HepG2 (cell line): ENCODE results near the gene TFEB. TPM values are rescaled to one million over a fixed set of nuclear protein-coding genes. Genes with fewer than 3 reads are reported as not detected.

Experiments used
- ATAC-seq: fragments of 200-7000 bp; cut with Tn5 transposase; 3 replicates; pipeline ENCODE4 v1.9.1; 2020; ENCODE audit warnings: mild to moderate bottlenecking, moderate library complexity
- BruUV-seq: library from RNA; stranded (reverse); fragments of 400-500 nt; replicated peaks from 2 replicates; lab custom pipeline; 2021; lab: Mats Ljungman, UMichigan
- CTCF ChIA-PET: fragments of 300-600 bp; formaldehyde crosslinking; extraction: SDS; loops from one replicate; lab custom pipeline; 2021; ENCODE audit warnings: low total read pairs, inconsistent platforms, low intra/inter-chr PET ratio; lab: Yijun Ruan, JAX
- POLR2A ChIA-PET: fragments of 350-600 bp; sonication (Branson Sonifier 250); formaldehyde crosslinking; loops from one replicate; lab custom pipeline; 2020; ENCODE audit warnings: antibody characterized with exemption, inconsistent platforms; lab: Yijun Ruan, JAX
- DNase-seq: peaks from one replicate; pipeline ENCODE4 v3.0.0-alpha.2; 2015; ENCODE audit warnings: low spot score
- FAIRE-seq: peaks from 3 replicates; lab custom pipeline; 2011; peaks lifted over from hg19 to GRCh38; lab: Jason Lieb, UNC
- H2AFZ ChIP-seq: one replicate; pipeline ENCODE4 v1.6.1; 2011; ENCODE audit warnings: low read length, inconsistent platforms
- H3K27ac ChIP-seq: fragments of 300-600 bp; 3 replicates; pipeline ENCODE4 v1.8.0; 2011; ENCODE audit warnings: mixed run types, mild to moderate bottlenecking, mixed read lengths, low read length, inconsistent platforms; ENCODE audit not compliant: insufficient read depth; ENCODE audit errors: extremely low read length
- H3K27me3 ChIP-seq, 2 experiments: fragments of 200-600 bp in 1 of 2; 2 replicates in 1 of 2; 3 replicates in 1 of 2; pipeline versions ENCODE4 v1.6.0 to v1.8.0; 2011; ENCODE audit warnings: low read length in 2 of 2, mild to moderate bottlenecking in 2 of 2, moderate library complexity in 2 of 2, inconsistent platforms in 1 of 2; ENCODE audit not compliant: insufficient read depth in 2 of 2, control insufficient read depth in 1 of 2
- H3K36me3 ChIP-seq, 2 experiments: fragments of 200-600 bp in 1 of 2; replicated peaks in 1 of 2; 2 replicates in 1 of 2; 3 replicates in 1 of 2; pipeline versions ENCODE4 v1.5.1 to v1.8.0; 2011; ENCODE audit warnings: low read length in 2 of 2, inconsistent platforms in 1 of 2; ENCODE audit not compliant: insufficient read depth in 2 of 2, control insufficient read depth in 1 of 2
- H3K4me1 ChIP-seq: 2 replicates; pipeline ENCODE4 v1.5.1; 2012; ENCODE audit warnings: low read length, inconsistent platforms; ENCODE audit not compliant: insufficient read depth
- H3K4me2 ChIP-seq: 2 replicates; pipeline ENCODE4 v1.6.0; 2011; ENCODE audit warnings: low read depth, low read length, inconsistent platforms
- H3K4me3 ChIP-seq, 3 experiments: fragments of 200-600 bp in 1 of 3; sonication (generic), shearing (Covaris generic) in 1 of 3; replicated peaks in 1 of 3; 2 replicates each; pipeline ENCODE4 v1.5.1; 2011 to 2016; ENCODE audit warnings: low read length in 3 of 3, inconsistent platforms in 2 of 3, low read depth in 2 of 3, mild to moderate bottlenecking in 2 of 3, control low read depth in 1 of 3, mixed read lengths in 1 of 3; ENCODE audit not compliant: insufficient read depth in 1 of 3
- H3K79me2 ChIP-seq: one replicate; pipeline ENCODE4 v1.6.1; 2011; ENCODE audit warnings: low read length, inconsistent platforms; ENCODE audit not compliant: insufficient read depth
- H3K9ac ChIP-seq: 2 replicates; pipeline ENCODE4 v1.6.0; 2011; ENCODE audit warnings: mild to moderate bottlenecking, low read depth, low read length, inconsistent platforms; ENCODE audit not compliant: insufficient read depth
- H3K9me3 ChIP-seq: 2 replicates; pipeline ENCODE4 v1.5.1; 2012; ENCODE audit warnings: mild to moderate bottlenecking, low read length
- H4K20me1 ChIP-seq: 2 replicates; pipeline ENCODE4 v1.6.0; 2011; ENCODE audit warnings: inconsistent platforms, mild to moderate bottlenecking, low read length, moderate library complexity; ENCODE audit not compliant: insufficient read depth
- CCDC6 ChIP-seq: sonication (generic); formaldehyde crosslinking; IDR thresholded peaks from 2 replicates; pipeline ENCODE4 v1.8.1; 2022; ENCODE audit warnings: mild to moderate bottlenecking, missing genetic modification reagents, moderate library complexity
- FLYWCH1 ChIP-seq: sonication (generic); formaldehyde crosslinking; IDR thresholded peaks from 2 replicates; pipeline ENCODE4 v1.8.1; 2023; ENCODE audit warnings: mild to moderate bottlenecking, missing genetic modification reagents
- FOXA1 ChIP-seq, 2 experiments: fragments of 450-650 bp in 1 of 2; sonication (generic) in 1 of 2; formaldehyde crosslinking in 1 of 2; IDR thresholded peaks; 2 replicates each; pipeline versions ENCODE4 v1.4.0 to v1.6.1; 2016 to 2020; ENCODE audit warnings: missing genetic modification reagents in 1 of 2
- SATB2 ChIP-seq: sonication (generic); formaldehyde crosslinking; IDR thresholded peaks from 2 replicates; pipeline ENCODE4 v1.5.0; 2020; ENCODE audit warnings: missing genetic modification reagents
- SIN3A ChIP-seq: IDR thresholded peaks from 2 replicates; pipeline ENCODE4 v1.6.1; 2011; ENCODE audit warnings: low read depth, mild to moderate bottlenecking, control low read depth, low read length, borderline replicate concordance
- YEATS2 ChIP-seq: sonication (generic); formaldehyde crosslinking; IDR thresholded peaks from 2 replicates; pipeline ENCODE4 v1.4.0; 2020; ENCODE audit warnings: missing genetic modification reagents, borderline replicate concordance
- YEATS4 ChIP-seq: sonication (generic); formaldehyde crosslinking; IDR thresholded peaks from 2 replicates; pipeline ENCODE4 v1.4.0; 2020; ENCODE audit warnings: missing genetic modification reagents, borderline replicate concordance
- ZFY ChIP-seq: sonication (generic); formaldehyde crosslinking; IDR thresholded peaks from 2 replicates; pipeline ENCODE4 v1.4.0; 2020; ENCODE audit warnings: missing genetic modification reagents
- ZNF772 ChIP-seq: sonication (generic); formaldehyde crosslinking; IDR thresholded peaks from 2 replicates; pipeline ENCODE4 v1.5.0; 2020; ENCODE audit warnings: mild to moderate bottlenecking, missing genetic modification reagents
- WGBS: methylation state at CpG from one replicate; pipeline ENCODE4 v1.1.6; 2017; ENCODE audit warnings: low lambda C conversion rate; 5-methylcytosine and 5-hydroxymethylcytosine counted together
- in situ Hi-C: cut with HindIII; loops from 2 replicates; pipeline ENCODE4 v1.10.0; 2017; ENCODE audit warnings: low pct_unique_long_range_greater_than_20kb; ENCODE audit not compliant: extremely low pct_ligation_motif_present
- intact Hi-C: fragments of 100-400 bp; cut with micrococcal nuclease; formaldehyde crosslinking; loops from one replicate; pipeline ENCODE4 v1.10.0; 2022; ENCODE audit not compliant: unreplicated experiment
- polyA plus RNA-seq, 8 experiments: library from polyadenylated mRNA; depleted of rRNA in 3 of 8; stranded (reverse) in 7 of 8; unstranded in 1 of 8; fragments of >200 nt; fragmentation: Illumina TruSeq in 4 of 8; extraction: Trizol in 4 of 8; gene quantifications; 2 replicates each; pipeline versions ENCODE4 v1.2.1 to v1.2.3, GENCODE V29; 2011 to 2016; ENCODE audit warnings: low read depth in 4 of 8, missing spikeins in 1 of 8, mixed read lengths in 1 of 8; ENCODE audit not compliant: insufficient read depth in 1 of 8
- total RNA-seq, 5 experiments: library from RNA; depleted of rRNA; stranded (reverse); fragments of >200 nt; fragmentation: Illumina TruSeq; extraction: Trizol; gene quantifications; 2 replicates each; pipeline ENCODE4 v1.2.3, GENCODE V29; 2016; ENCODE audit warnings: low read depth in 1 of 5
- TF ChIP-seq, protein P1 (sequence below): sonication (generic); formaldehyde crosslinking; IDR thresholded peaks from 2 replicates; pipeline ENCODE4 v1.4.0; 2020; ENCODE audit warnings: missing genetic modification reagents
- TF ChIP-seq, protein P2 (sequence below): sonication (generic); formaldehyde crosslinking; conservative IDR thresholded peaks from 2 replicates; pipeline ENCODE4 v1.8.0; 2022; ENCODE audit warnings: missing genetic modification reagents
- TF ChIP-seq, protein P3 (sequence below): sonication (generic); formaldehyde crosslinking; IDR thresholded peaks from 2 replicates; pipeline ENCODE4 v1.4.0; 2020; ENCODE audit warnings: missing genetic modification reagents
- TF ChIP-seq, protein P4 (sequence below): sonication (generic); formaldehyde crosslinking; IDR thresholded peaks from 2 replicates; pipeline ENCODE4 v1.4.0; 2020; ENCODE audit warnings: missing genetic modification reagents, borderline replicate concordance
- TF ChIP-seq, protein P5 (sequence below): sonication (generic); formaldehyde crosslinking; IDR thresholded peaks from 2 replicates; pipeline ENCODE4 v1.4.0; 2020; ENCODE audit warnings: missing genetic modification reagents

Gene TFEB
- total and polyA plus RNA-seq, 2 of the 13 experiments (the other 11 are each of a cell fraction or from before 2014, with no cell fraction given): 13.3 to 18.7 TPM

DNA sequence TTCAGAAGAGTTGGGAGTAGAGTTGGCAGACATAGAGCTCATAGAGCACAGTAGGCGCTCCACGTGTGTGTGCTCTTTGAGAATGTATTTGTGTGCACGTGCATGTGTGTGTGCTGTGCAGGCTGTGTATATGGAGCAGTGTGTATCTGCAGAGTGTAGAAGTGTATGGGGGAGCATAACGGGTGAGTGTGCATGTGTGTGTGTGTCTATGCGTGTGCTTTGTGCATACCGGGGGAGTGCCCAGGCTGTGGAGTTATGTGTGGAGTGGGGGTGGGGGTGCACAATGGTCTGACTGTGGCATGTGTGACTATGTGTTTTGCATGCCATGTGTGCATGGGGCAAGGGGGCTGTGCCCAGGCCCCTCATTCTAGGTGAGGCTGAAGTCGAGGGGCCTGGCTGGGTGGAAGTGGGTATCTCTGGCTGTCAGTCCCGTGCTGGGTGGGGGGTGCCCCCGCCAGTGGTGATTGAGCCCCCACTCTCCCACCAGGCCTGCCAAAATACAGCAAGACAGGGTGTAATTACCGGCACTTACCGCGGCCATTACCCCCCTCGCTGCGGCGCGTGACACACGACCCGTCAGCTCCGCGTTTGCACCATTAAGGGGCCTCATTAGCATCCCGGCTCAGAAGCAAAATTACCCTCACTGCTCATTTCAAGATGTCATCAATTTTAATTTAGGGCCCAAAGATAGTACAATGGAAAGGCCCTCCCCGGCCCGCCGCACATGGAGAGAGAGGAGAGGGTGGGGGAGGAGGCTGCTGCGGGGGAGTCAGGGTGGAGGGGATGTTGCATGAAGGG is 58.1 kb downstream of the TFEB start:
- BruUV-seq: no TSS peak
- in situ Hi-C loops: no loop called here
- no peak for ATAC-seq
- Histone ChIP-seq H3K9me3 (no peaks in the 10 kb centered on the region), H3K27me3 (peaks cover 7 to 68% of the 10 kb centered on the region in 2 experiments; a peak in 4 of 5 replicates), H3K27ac (no peak overlapping the region), H3K79me2 (no peaks in the 10 kb centered on the region), H3K4me1 (peaks cover 15% of the 10 kb centered on the region), H4K20me1 (no peaks in the 10 kb centered on the region), H3K9ac (no peak overlapping the region), H2AFZ (no peak overlapping the region), H3K36me3 (no peaks in the 10 kb centered on the region)
- ChIA-PET POLR2A (no interaction called here), CTCF (no interaction called here)
- DNase-seq: no peak
- 68% methylated on average over 24 of the region's 25 CpGs for WGBS
- FAIRE-seq: no peak
- TF ChIP-seq, protein P1, sequence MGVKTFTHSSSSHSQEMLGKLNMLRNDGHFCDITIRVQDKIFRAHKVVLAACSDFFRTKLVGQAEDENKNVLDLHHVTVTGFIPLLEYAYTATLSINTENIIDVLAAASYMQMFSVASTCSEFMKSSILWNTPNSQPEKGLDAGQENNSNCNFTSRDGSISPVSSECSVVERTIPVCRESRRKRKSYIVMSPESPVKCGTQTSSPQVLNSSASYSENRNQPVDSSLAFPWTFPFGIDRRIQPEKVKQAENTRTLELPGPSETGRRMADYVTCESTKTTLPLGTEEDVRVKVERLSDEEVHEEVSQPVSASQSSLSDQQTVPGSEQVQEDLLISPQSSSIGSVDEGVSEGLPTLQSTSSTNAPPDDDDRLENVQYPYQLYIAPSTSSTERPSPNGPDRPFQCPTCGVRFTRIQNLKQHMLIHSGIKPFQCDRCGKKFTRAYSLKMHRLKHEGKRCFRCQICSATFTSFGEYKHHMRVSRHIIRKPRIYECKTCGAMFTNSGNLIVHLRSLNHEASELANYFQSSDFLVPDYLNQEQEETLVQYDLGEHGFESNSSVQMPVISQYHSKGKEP: no peak
- TF ChIP-seq CCDC6 (no peak), SATB2 (CRISPR knock-in tag) (no peak), YEATS2 (CRISPR knock-in tag) (no peak), FLYWCH1 (no peak), YEATS4 (CRISPR knock-in tag) (no peak), FOXA1 (IDR thresholded peaks at IDR 0.05) (no peak), FOXA1 (CRISPR knock-in tag; IDR thresholded peaks at IDR 0.05) (no peak), ZFY (no peak), SIN3A (no peak), ZNF772 (CRISPR knock-in tag) (no peak)
- TF ChIP-seq, protein P2, sequence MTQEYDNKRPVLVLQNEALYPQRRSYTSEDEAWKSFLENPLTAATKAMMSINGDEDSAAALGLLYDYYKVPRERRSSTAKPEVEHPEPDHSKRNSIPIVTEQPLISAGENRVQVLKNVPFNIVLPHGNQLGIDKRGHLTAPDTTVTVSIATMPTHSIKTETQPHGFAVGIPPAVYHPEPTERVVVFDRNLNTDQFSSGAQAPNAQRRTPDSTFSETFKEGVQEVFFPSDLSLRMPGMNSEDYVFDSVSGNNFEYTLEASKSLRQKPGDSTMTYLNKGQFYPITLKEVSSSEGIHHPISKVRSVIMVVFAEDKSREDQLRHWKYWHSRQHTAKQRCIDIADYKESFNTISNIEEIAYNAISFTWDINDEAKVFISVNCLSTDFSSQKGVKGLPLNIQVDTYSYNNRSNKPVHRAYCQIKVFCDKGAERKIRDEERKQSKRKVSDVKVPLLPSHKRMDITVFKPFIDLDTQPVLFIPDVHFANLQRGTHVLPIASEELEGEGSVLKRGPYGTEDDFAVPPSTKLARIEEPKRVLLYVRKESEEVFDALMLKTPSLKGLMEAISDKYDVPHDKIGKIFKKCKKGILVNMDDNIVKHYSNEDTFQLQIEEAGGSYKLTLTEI: no peak
- TF ChIP-seq, protein P3, sequence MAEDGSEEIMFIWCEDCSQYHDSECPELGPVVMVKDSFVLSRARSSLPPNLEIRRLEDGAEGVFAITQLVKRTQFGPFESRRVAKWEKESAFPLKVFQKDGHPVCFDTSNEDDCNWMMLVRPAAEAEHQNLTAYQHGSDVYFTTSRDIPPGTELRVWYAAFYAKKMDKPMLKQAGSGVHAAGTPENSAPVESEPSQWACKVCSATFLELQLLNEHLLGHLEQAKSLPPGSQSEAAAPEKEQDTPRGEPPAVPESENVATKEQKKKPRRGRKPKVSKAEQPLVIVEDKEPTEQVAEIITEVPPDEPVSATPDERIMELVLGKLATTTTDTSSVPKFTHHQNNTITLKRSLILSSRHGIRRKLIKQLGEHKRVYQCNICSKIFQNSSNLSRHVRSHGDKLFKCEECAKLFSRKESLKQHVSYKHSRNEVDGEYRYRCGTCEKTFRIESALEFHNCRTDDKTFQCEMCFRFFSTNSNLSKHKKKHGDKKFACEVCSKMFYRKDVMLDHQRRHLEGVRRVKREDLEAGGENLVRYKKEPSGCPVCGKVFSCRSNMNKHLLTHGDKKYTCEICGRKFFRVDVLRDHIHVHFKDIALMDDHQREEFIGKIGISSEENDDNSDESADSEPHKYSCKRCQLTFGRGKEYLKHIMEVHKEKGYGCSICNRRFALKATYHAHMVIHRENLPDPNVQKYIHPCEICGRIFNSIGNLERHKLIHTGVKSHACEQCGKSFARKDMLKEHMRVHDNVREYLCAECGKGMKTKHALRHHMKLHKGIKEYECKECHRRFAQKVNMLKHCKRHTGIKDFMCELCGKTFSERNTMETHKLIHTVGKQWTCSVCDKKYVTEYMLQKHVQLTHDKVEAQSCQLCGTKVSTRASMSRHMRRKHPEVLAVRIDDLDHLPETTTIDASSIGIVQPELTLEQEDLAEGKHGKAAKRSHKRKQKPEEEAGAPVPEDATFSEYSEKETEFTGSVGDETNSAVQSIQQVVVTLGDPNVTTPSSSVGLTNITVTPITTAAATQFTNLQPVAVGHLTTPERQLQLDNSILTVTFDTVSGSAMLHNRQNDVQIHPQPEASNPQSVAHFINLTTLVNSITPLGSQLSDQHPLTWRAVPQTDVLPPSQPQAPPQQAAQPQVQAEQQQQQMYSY (CRISPR knock-in tag): no peak
- TF ChIP-seq, protein P4, sequence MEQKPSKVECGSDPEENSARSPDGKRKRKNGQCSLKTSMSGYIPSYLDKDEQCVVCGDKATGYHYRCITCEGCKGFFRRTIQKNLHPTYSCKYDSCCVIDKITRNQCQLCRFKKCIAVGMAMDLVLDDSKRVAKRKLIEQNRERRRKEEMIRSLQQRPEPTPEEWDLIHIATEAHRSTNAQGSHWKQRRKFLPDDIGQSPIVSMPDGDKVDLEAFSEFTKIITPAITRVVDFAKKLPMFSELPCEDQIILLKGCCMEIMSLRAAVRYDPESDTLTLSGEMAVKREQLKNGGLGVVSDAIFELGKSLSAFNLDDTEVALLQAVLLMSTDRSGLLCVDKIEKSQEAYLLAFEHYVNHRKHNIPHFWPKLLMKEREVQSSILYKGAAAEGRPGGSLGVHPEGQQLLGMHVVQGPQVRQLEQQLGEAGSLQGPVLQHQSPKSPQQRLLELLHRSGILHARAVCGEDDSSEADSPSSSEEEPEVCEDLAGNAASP (CRISPR knock-in tag): no peak
- TF ChIP-seq, protein P5, sequence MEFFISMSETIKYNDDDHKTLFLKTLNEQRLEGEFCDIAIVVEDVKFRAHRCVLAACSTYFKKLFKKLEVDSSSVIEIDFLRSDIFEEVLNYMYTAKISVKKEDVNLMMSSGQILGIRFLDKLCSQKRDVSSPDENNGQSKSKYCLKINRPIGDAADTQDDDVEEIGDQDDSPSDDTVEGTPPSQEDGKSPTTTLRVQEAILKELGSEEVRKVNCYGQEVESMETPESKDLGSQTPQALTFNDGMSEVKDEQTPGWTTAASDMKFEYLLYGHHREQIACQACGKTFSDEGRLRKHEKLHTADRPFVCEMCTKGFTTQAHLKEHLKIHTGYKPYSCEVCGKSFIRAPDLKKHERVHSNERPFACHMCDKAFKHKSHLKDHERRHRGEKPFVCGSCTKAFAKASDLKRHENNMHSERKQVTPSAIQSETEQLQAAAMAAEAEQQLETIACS (CRISPR knock-in tag): no peak
- TF ChIP-seq, all 625 proteins: peak for 0
- no peak overlapping the region for H3K4me2 ChIP-seq
- H3K4me3 ChIP-seq: no peak overlapping the region
- intact Hi-C loops: no loop called here
